A673 (cell line): ENCODE results near the gene DNAH1. TPM values are rescaled to one million over a fixed set of nuclear protein-coding genes. Genes with fewer than 3 reads are reported as not detected.

Experiments used
- BruUV-seq: library from RNA; stranded (reverse); fragments of 400-500 nt; replicated peaks from 2 replicates; lab custom pipeline; 2021; lab: Mats Ljungman, UMichigan
- CTCF ChIA-PET: fragments of 300-600 bp; sonication (Branson Sonifier 250); formaldehyde crosslinking; loops from one replicate; lab custom pipeline; 2022; ENCODE audit warnings: antibody characterized with exemption; lab: Charles Lee
- POLR2A ChIA-PET: fragments of 300-600 bp; sonication (Branson Sonifier 250); formaldehyde crosslinking; loops from one replicate; lab custom pipeline; 2022; ENCODE audit warnings: antibody characterized with exemption; ENCODE audit not compliant: low non-redundant PET; lab: Charles Lee
- DNase-seq: peaks from one replicate; pipeline ENCODE4 v3.0.0-alpha.2; 2015; ENCODE audit warnings: low spot score
- H3K27ac ChIP-seq: fragments of 200-600 bp; sonication (generic); 2 replicates; pipeline ENCODE4 v1.5.1; 2016; ENCODE audit warnings: mixed run types, low read depth, mild to moderate bottlenecking, mixed read lengths, antibody characterized with exemption, low read length; ENCODE audit not compliant: poor library complexity, severe bottlenecking
- H3K27me3 ChIP-seq: fragments of 200-600 bp; sonication (generic); replicated peaks from 2 replicates; pipeline ENCODE4 v1.6.1; 2017; ENCODE audit warnings: mixed run types, low read depth, mild to moderate bottlenecking, mixed read lengths, antibody characterized with exemption, low read length; ENCODE audit not compliant: insufficient read depth, poor library complexity
- H3K36me3 ChIP-seq: fragments of 200-600 bp; sonication (generic); 2 replicates; pipeline ENCODE4 v1.6.1; 2016; ENCODE audit warnings: mixed run types, mild to moderate bottlenecking, mixed read lengths, antibody characterized with exemption, low read length; ENCODE audit not compliant: insufficient read depth, poor library complexity, severe bottlenecking
- H3K4me1 ChIP-seq: fragments of 200-600 bp; sonication (generic); 2 replicates; pipeline ENCODE4 v1.6.1; 2017; ENCODE audit warnings: mixed run types, mild to moderate bottlenecking, mixed read lengths, antibody characterized with exemption, low read length; ENCODE audit not compliant: insufficient read depth, poor library complexity, severe bottlenecking
- H3K4me3 ChIP-seq: fragments of 200-600 bp; sonication (generic); 2 replicates; pipeline ENCODE4 v1.5.1; 2016; ENCODE audit warnings: low read depth, mixed run types, mild to moderate bottlenecking, mixed read lengths, low read length; ENCODE audit not compliant: poor library complexity, severe bottlenecking
- H3K9me3 ChIP-seq: fragments of 200-600 bp; sonication (generic); 2 replicates; pipeline ENCODE4 v1.6.1; 2016; ENCODE audit warnings: mixed run types, low read depth, mild to moderate bottlenecking, mixed read lengths, antibody characterized with exemption, low read length; ENCODE audit not compliant: poor library complexity, severe bottlenecking
- CTCF ChIP-seq: fragments of 300-800, 200-600 bp; sonication (generic); conservative IDR thresholded peaks from 2 replicates; pipeline ENCODE4 v1.5.1; 2017; ENCODE audit warnings: low read depth, mild to moderate bottlenecking, antibody characterized with exemption, low read length, moderate library complexity, mixed read lengths
- EZH2 ChIP-seq: fragments of 200-600 bp; sonication (generic); IDR thresholded peaks from 2 replicates; pipeline ENCODE4 v1.6.1; 2017; ENCODE audit warnings: borderline replicate concordance, low read depth, mild to moderate bottlenecking, mixed read lengths, antibody characterized with exemption, low read length; ENCODE audit not compliant: poor library complexity, severe bottlenecking
- intact Hi-C: fragments of 100-400 bp; cut with micrococcal nuclease; formaldehyde crosslinking; loops from one replicate; pipeline ENCODE4 v1.10.0; 2022; ENCODE audit not compliant: unreplicated experiment
- total RNA-seq: library from RNA; stranded (reverse); gene quantifications from 2 replicates; pipeline ENCODE4 v1.2.3, GENCODE V29; 2021

DNAH1 gene
- total RNA-seq, 1 experiment from 2014 or later: 1.3 TPM

DNA sequence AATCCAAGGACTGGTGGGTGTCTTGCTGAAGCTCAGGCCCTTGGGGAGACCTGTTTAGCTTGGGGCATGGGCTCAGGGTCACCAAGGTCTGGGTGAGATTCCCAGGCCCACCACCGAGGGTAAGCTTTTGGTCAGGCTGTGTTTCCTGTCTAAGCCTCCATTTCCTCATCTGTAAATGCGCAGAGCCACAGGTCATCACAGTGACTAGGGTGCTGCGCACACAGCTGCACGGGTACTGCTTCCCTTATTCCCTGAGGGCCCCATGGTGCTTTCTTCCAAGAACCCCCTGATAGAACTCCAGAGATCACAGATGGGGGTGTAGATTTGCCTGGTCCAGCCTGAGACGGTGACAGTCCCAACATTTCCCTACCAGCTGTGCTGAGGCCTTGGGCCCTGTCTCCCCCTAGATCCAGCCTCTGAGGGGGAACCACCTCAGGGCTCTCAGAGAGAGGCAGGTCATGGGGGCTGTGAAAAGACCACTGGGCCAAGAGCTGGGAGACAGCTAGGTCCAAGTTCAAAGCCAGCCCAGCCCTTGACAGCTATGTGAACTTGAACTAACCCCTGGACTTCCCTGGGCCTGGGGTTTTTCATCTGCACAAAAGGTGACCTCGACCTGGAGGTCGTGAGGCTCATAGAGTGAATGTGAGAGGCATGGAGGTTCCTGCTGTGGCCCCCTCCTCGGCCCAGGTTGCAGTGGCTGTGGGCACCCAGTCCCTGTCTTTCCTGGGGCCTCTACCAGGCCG, 68.1 kb downstream of the DNAH1 start:
- intact Hi-C loops: no loop called here
- no TSS peak for BruUV-seq
- DNase-seq: no peak
- no peaks in the 10 kb centered on the region for H3K36me3 ChIP-seq
- no peak overlapping the region for H3K27ac ChIP-seq
- H3K27me3 ChIP-seq: no peaks in the 10 kb centered on the region
- TF ChIP-seq CTCF (no peak), EZH2 (no peak)
- ChIA-PET POLR2A (no interaction called here), CTCF (no interaction called here)
- H3K4me1 ChIP-seq: no peaks in the 10 kb centered on the region
- no peaks in the 10 kb centered on the region for H3K9me3 ChIP-seq
- H3K4me3 ChIP-seq: no peak overlapping the region

DNA sequence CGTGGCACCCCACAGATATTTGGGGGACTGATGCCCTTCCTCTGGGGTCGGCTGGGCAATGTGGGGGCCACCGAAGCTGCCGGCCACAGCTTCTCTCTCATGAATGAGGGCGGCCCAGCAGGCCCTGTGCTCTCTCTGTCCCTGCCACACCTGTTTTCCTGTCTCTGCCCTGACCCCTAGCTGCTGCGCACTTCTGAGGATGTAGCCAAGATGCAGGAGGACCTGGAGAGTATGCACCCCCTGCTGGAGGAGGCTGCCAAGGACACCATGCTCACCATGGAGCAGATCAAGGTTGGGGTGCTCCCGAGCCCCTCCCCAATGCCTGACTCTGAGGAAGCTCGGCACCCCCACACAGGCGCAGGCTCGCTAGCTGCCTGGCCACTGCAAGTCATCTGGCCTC, 69.0 kb downstream of the DNAH1 start:
- Histone ChIP-seq H3K27ac (no peak overlapping the region), H3K9me3 (no peaks in the 10 kb centered on the region), H3K36me3 (no peaks in the 10 kb centered on the region), H3K27me3 (no peaks in the 10 kb centered on the region), H3K4me3 (no peak overlapping the region), H3K4me1 (no peaks in the 10 kb centered on the region)
- intact Hi-C loops: no loop called here
- ChIA-PET CTCF (no interaction called here), POLR2A (no interaction called here)
- DNase-seq: peak; percentile 12
- BruUV-seq: no TSS peak
- TF ChIP-seq CTCF (peak; percentile 37), EZH2 (no peak)

DNA sequence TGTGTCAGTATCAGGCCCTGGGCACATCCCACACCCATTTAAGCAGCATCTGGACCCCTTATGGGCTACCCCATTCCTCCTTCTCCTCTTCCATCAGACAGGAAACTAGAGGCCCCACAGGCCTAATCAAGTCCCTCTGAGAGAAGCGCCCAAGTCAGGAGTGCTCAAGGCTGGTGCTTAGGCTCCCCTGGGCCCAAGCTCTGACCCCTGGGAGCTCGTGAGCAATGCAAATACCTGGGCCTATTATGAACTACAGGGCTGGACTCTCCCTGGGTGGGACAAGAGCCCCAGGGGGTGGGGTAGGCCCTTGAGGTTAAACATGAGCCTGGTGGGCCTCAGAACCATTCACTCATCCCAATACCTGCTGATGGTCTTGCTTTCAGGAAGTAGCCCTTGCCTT, 71.4 kb downstream of the DNAH1 start:
- CTCF ChIA-PET: no interaction called here
- Histone ChIP-seq H3K9me3 (no peaks in the 10 kb centered on the region), H3K27ac (no peak overlapping the region), H3K27me3 (no peaks in the 10 kb centered on the region), H3K4me1 (no peaks in the 10 kb centered on the region), H3K4me3 (no peak overlapping the region), H3K36me3 (no peaks in the 10 kb centered on the region)
- POLR2A ChIA-PET: no interaction called here
- no TSS peak for BruUV-seq
- no peak for TF ChIP-seq EZH2
- no peak for TF ChIP-seq CTCF
- intact Hi-C loops: no loop called here
- no peak for DNase-seq
